GM19452 (cell line): Measurements from ENCODE around the gene TCF7.
A peak's percentile ranks its signal among the peaks of the same experiment; 100 is the strongest.

ENCODE experiments used
- ATAC-seq: cut with Tn5 transposase; IDR thresholded peaks from one replicate; pipeline ENCODE4 v1.9.1; 2021; ENCODE audit not compliant: unreplicated experiment

Gene TCF7

GRCh38 chr5:134113902-134114875, at the start of gene TCF7:
Gene TCF7, plus strand, starts transcription at chr5:134114681. Its CDS starts 226 bp downstream, at chr5:134114907.
- peak; percentile 87 for ATAC-seq

DNA sequence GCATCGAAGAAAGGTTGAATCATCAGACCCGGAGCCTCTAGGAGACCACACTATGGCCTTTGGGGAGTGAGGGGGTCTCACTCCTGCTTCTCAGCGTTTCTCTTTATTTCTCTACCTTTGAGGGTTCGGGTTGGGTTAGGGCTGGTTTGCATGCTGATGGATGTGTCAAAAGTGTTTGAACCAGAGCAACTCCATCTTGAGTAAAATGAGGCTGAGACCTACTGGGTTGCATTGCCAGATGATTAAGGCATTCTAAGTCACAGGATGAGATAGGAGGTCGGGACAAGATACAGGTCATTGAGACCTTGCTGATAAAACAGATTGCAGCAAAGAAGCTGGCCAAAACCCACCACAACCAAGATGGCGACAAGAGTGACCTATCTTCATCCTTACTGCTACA, 44.9 kb upstream of the TCF7 start:
- ATAC-seq, result no peak

GRCh38 chr5:134070725-134071613, 43.5 kb upstream of the TCF7 start:
- ATAC-seq, result no peak

GRCh38 chr5:134071614-134072207, 42.8 kb upstream of the TCF7 start:
- ATAC-seq, result no peak

DNA sequence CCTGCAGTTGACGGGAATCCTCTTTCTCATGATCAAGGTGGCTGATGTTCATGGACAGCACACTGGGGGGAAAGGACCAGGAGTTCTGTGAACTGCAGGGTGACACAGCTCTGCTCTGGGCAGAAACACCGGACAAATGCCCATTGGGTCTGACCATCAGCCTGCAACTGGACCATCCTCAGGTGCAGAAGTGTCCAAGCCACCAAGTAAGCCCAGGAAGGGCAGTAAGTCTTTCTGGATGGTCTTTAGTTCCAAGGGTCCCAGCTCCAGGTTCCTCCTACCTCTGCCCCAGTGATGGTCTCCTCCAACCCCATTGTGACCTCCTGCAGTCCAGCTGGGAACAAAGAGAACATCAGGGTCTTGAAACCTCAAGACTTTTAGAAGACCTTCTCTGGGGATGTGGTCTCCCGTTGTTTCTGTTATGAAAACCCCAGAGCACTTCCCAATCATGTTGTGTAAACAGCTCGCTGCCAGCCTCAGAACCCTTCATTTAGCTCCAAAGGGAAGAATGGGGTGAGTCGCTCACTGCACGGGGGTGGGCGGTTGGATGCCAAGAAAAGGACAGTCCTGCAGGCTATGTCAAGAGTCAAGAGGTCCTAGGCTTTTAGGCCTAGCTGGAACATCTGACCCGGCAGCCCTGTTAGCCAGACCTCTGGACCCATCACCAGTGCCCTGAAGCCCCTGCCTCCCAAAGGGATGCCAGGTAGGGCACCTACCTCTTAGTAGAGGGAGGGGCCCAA, 41.8 kb upstream of the TCF7 start:
- ATAC-seq, result no peak

GRCh38 chr5:134073404-134073803, 41.1 kb upstream of the TCF7 start:
- ATAC-seq, result no peak

DNA sequence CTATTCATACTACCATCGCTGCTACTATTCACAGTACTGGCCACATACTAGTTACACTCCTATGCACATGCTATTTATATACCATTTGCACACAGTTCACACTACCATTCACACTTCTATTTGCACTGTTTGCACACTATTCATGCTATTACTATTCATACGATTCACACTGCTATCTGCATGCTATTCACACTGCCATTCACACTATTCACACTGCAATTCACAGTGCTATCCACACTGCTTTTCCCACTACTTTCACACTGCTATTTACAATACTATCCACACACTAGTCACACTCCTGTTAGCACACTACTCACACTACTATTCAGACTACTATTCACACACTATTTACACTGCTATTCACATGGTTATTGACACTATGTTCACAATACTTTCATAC, 39.4 kb upstream of the TCF7 start:
- ATAC-seq, result no peak

DNA sequence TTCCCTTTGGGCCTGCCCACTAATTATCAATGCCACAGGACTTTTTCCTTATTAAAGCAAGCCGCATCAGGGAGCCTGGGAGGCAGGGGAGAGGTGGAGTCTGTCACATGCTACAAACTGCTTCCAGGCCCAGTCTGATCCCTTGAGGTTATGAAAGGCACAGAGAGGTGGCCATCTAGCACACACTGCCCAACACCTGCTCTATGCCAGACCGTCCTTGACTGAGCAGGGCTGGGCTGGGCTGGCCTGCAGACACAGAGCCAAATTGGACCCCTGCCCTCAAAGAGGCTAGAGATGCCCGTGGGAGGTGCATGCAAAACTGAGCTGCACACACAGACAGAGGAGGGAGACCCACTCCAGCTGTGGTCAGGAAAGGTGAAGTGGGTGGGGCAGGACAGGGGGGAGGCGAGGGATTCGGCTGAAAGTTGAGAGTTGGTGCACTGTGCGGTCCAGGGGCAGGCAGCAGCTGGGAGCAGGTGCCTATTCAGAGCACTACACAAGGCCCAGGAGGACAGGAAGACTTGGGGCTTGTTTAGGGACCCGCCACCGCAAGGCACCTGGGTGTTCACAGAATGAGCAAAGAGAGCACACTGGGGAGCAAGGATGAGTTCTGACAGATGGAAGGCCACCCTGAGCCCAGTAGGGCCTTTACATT, 36.4 kb upstream of the TCF7 start:
- ATAC-seq, result no peak

- ATAC-seq, result no peak
These were observed 34.5 kb upstream of the TCF7 start for GRCh38 chr5:134079748-134080581.

- no peak for ATAC-seq
These were observed 32.1 kb upstream of the TCF7 start for GRCh38 chr5:134082264-134082992.

GRCh38 chr5:134083517-134083916, 31.0 kb upstream of the TCF7 start:
- ATAC-seq, result no peak

DNA sequence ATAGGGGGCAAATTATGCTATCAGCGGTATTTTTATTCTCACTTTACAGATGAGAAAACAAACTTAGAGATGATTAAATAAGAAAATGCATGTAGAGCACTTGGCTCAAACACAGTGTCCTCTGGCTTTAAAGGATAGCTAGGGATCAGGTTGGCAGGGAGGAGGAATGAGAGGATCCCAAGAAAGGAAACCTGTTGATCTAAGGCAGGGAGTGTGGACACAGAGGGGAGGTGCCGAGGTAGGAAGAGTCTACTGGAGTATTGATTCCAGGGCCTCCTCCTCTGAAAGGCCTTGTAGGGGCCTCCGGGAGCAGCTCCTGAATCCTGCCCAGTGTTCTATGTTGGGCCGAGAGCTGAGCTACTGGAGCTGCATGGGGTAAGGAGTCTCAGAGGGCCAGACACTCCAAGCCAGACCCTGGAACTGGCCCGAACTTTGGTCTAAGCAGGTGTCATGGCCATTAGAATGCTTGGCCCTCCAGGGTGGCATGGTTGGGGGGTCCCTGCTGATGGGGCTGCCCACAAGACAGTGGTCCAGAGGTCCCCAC, 30.4 kb upstream of the TCF7 start:
- no peak for ATAC-seq

DNA sequence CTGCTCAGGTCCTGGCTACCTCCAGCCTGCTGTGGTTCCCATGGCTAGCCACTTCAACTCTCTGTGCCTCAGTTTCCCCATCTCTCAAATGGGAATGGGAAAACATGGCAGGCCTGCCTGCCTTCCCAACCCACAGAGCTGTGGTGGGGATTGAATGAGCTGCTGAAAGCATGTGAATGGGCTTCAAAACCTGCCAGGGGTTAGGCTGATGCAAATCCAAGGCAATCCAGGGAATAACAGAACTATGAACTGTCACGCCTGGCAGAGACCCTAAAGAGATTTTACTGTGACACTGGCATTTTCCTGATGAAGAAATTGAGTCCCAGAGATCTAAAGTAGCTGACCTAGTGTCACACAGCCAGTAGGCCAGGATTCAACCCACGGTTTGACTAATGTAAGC, 29.9 kb upstream of the TCF7 start:
- ATAC-seq, result no peak

DNA sequence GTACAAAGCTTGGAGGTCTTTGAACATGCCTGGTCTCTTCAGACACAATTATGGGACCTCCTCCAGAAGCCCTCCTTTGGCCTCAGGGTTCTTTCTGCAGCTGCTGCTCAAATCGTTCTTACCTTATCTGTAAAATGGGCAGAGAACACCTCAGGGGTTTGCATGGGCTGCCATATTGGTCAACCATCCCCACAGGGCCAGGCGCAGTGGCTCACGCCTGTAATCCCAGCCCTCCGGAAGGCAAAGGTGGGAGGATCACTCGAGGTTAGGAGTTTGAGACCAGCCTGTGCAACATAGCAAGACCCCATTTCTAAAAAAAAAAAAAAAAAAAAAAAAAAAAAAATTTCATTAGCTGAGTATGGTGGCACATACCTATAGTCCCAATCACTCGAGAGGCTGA, 29.1 kb upstream of the TCF7 start:
- no peak for ATAC-seq

- no peak for ATAC-seq
These were observed 28.1 kb upstream of the TCF7 start for GRCh38 chr5:134086225-134086942.

- ATAC-seq, result no peak
These were observed 27.6 kb upstream of the TCF7 start for GRCh38 chr5:134086943-134087305.

GRCh38 chr5:134088291-134088690, 26.2 kb upstream of the TCF7 start:
- ATAC-seq, result no peak
